GM12864 (cell line): ENCODE results near the gene ING5.

ENCODE experiments used
- DNase-seq: peaks from one replicate; pipeline ENCODE4 v3.0.0-alpha.2; 2011; ENCODE audit warnings: low read depth
- H3K4me3 ChIP-seq: 2 replicates; pipeline ENCODE4 v1.5.1; 2011; ENCODE audit warnings: mild to moderate bottlenecking, low read depth, low read length, control low read depth
- CTCF ChIP-seq: IDR thresholded peaks from 2 replicates; pipeline ENCODE4 v1.5.1; 2011; ENCODE audit warnings: low read depth, mild to moderate bottlenecking, moderate library complexity, low read length, control low read depth, inconsistent platforms; ENCODE audit errors: missing control alignments

ING5 gene

GRCh38 chr2:241776336-241777169, 74.7 kb downstream of the ING5 start, which contains the start of gene GAL3ST2:
GAL3ST2 (plus strand) TSS chr2:241776822; CDS start chr2:241776956, 134 bp downstream.
- H3K4me3 ChIP-seq, result no peak within 1 kb of the TSS

GRCh38 chr2:241777170-241777685, 75.4 kb downstream of the ING5 start:
- no peak for DNase-seq
- TF ChIP-seq CTCF, result no peak
- H3K4me3 ChIP-seq, result no peak overlapping the region

More at GRCh38 chr2:241776336-241777169, 74.7 kb downstream of the ING5 start, which contains the start of gene GAL3ST2:
- TF ChIP-seq CTCF, result no peak
- no peak for DNase-seq

- no peak for TF ChIP-seq CTCF
- no peak overlapping the region for H3K4me3 ChIP-seq
- no peak for DNase-seq
These were observed 76.1 kb downstream of the ING5 start for GRCh38 chr2:241777686-241778627.
